Measurements from ENCODE around the gene PCNT. TPM values are rescaled to one million over a fixed set of nuclear protein-coding genes. Genes with fewer than 3 reads are reported as not detected.

PCNT gene
- total RNA-seq (2022) = 31.6 and 34.0 TPM in 2 replicates
- percentile 53 among the genes with signal in this experiment for Bru-seq, nascent RNA
- percentile 68 among the genes with signal in this experiment for BruChase-seq, experiment 1, labeled RNA remaining after a 6-hour chase
- percentile 60 among the genes with signal in this experiment for BruChase-seq, experiment 2, labeled RNA remaining after a 2-hour chase
- long read RNA-seq, full-length matches to known transcripts = 1 of 11 reads
- long read RNA-seq, partial matches to known transcripts = 8 of 11 reads
- long read RNA-seq, other reads (novel, unspliced or antisense) = 2 of 11 reads

- Mint-ChIP-seq H3K4me1 (ENCODE audit: insufficient read depth, unreplicated experiment) (peaks cover 18% of the 10 kb centered on the region), H3K27me3 (ENCODE audit: insufficient read depth, unreplicated experiment) (no peaks in the 10 kb centered on the region), H3K4me3 (ENCODE audit: unreplicated experiment) (peak within 1 kb of the TSS; percentile 86), H3K27ac (ENCODE audit: low read depth, unreplicated experiment) (peak within 1 kb of the TSS; percentile 94), H3K9me3 (ENCODE audit: unreplicated experiment) (no peaks in the 10 kb centered on the region), H3K36me3 (ENCODE audit: insufficient read depth, unreplicated experiment) (peaks cover 23% of the 10 kb centered on the region)
- peak; percentile 97 for DNase-seq (ENCODE audit: unreplicated experiment)
- ChIA-PET POLR2A (interaction anchor here (0.6 to 1.8 kb wide), 7 partner anchors 11 to 314 kb away, joined by 3 to 15 read pairs (median 5); partner anchors contain the start of genes MCM3AP and YBEY), CTCF (no interaction called here)
- no TSS peak for BruUV-seq (replicated peaks)
- intact Hi-C loops (cut with micrococcal nuclease) = no loop called here
- no peak for TF ChIP-seq CTCF (IDR thresholded peaks at IDR 0.05; ENCODE audit: unreplicated experiment)
These were observed at the start of gene PCNT, which contains the start of gene C21orf58 for GRCh38 chr21:46323710-46324389. PCNT (plus strand) TSS chr21:46324156; CDS start chr21:46324229, 73 bp downstream. C21orf58 (minus strand) TSS chr21:46323870; CDS start chr21:46322738, 1,132 bp downstream.

GRCh38 chr21:46274797-46275390 lies 49.1 kb upstream of the PCNT start:
- no peak for DNase-seq (ENCODE audit: unreplicated experiment)
- intact Hi-C loops (cut with micrococcal nuclease) = no loop called here
- ChIA-PET POLR2A (interaction anchor here (0.7 to 1.7 kb wide), 4 partner anchors 10 to 186 kb away, joined by 3 to 9 read pairs (median 3); partner anchors contain the start of gene MCM3AP), CTCF (interaction anchor here (0.6 kb wide), 2 partner anchors 233 to 1327 kb away, joined by 3 read pairs; no protein-coding TSS in a partner anchor)
- H3K4me3 Mint-ChIP-seq (ENCODE audit: unreplicated experiment) = no peak overlapping the region
- TF ChIP-seq CTCF (IDR thresholded peaks at IDR 0.05; ENCODE audit: unreplicated experiment) = no peak
- no peaks in the 10 kb centered on the region for H3K27me3 Mint-ChIP-seq (ENCODE audit: insufficient read depth, unreplicated experiment)
- BruUV-seq (replicated peaks) = no TSS peak
- H3K4me1 Mint-ChIP-seq (ENCODE audit: insufficient read depth, unreplicated experiment) = no peaks in the 10 kb centered on the region
- H3K27ac Mint-ChIP-seq (ENCODE audit: low read depth, unreplicated experiment) = no peak overlapping the region
- H3K36me3 Mint-ChIP-seq (ENCODE audit: insufficient read depth, unreplicated experiment) = peaks cover 97% of the 10 kb centered on the region
- H3K9me3 Mint-ChIP-seq (ENCODE audit: unreplicated experiment) = no peaks in the 10 kb centered on the region

- Mint-ChIP-seq H3K36me3 (ENCODE audit: insufficient read depth, unreplicated experiment) (peaks cover 83% of the 10 kb centered on the region), H3K27me3 (ENCODE audit: insufficient read depth, unreplicated experiment) (no peaks in the 10 kb centered on the region), H3K4me1 (ENCODE audit: insufficient read depth, unreplicated experiment) (peaks cover 10% of the 10 kb centered on the region), H3K27ac (ENCODE audit: low read depth, unreplicated experiment) (peak overlapping the region; percentile 74), H3K4me3 (ENCODE audit: unreplicated experiment) (peak overlapping the region; percentile 82), H3K9me3 (ENCODE audit: unreplicated experiment) (no peaks in the 10 kb centered on the region)
- ChIA-PET CTCF (interaction anchor here (1.1 to 1.6 kb wide), 3 partner anchors 41 to 141 kb away, joined by 3 to 11 read pairs (median 5); no protein-coding TSS in a partner anchor), POLR2A (interaction anchor here (0.9 to 3.5 kb wide), 11 partner anchors 9 to 141 kb away, joined by 3 to 20 read pairs (median 7); partner anchors contain the start of gene C21orf58)
- TF ChIP-seq CTCF (IDR thresholded peaks at IDR 0.05; ENCODE audit: unreplicated experiment) = no peak
- DNase-seq (ENCODE audit: unreplicated experiment) = no peak
- BruUV-seq (replicated peaks) = no TSS peak
- intact Hi-C loops (cut with micrococcal nuclease) = no loop called here
These were observed 39.8 kb upstream of the PCNT start for GRCh38 chr21:46284077-46284644.

Data from MCF 10A (cell line).